Left ventricle myocardium inferior (tissue), 1 donor: ENCODE data around the gene CFTR. TPM values are rescaled to one million over a fixed set of nuclear protein-coding genes. Genes with fewer than 3 reads are reported as not detected.
A peak's percentile ranks its signal among the peaks of the same experiment; 100 is the strongest.

Experiments
- DNase-seq: peaks from one replicate; pipeline ENCODE4 v3.0.0-alpha.2; 2020
- H3K27ac ChIP-seq: fragments of 200-600 bp; replicated peaks from 2 replicates; pipeline ENCODE4 v1.8.0; 2021
- H3K27me3 ChIP-seq: fragments of 200-600 bp; 2 replicates; pipeline ENCODE4 v1.8.0; 2021; ENCODE audit warnings: low read depth
- H3K36me3 ChIP-seq: fragments of 200-600 bp; 2 replicates; pipeline ENCODE4 v1.8.0; 2021
- H3K4me1 ChIP-seq: fragments of 200-600 bp; 2 replicates; pipeline ENCODE4 v1.8.0; 2021
- H3K4me3 ChIP-seq: fragments of 200-600 bp; 2 replicates; pipeline ENCODE4 v1.8.0; 2021; ENCODE audit warnings: mild to moderate bottlenecking, moderate library complexity
- H3K9me3 ChIP-seq: fragments of 200-600 bp; replicated peaks from 2 replicates; pipeline ENCODE4 v1.8.0; 2021
- intact Hi-C: fragments of 100-400 bp; cut with micrococcal nuclease; formaldehyde crosslinking; loops from one replicate; pipeline ENCODE4 v1.11.0; 2022
- long read RNA-seq: library from polyadenylated mRNA; unstranded; transcript quantifications from one replicate; pipeline ENCODE4 v2.0.0, GENCODE V29; 2021
- total RNA-seq: library from RNA; stranded (reverse); fragmentation: NEBNext Ultra II Directional; extraction: Animal tissue kit (Norgen Biotek cat#: 25700); gene quantifications from one replicate; pipeline ENCODE4 v1.2.1, GENCODE V29; 2021
- TF ChIP-seq, protein P1 (sequence below): fragments of 200-600 bp; IDR thresholded peaks from 2 replicates; pipeline ENCODE4 v1.8.0; 2021; ENCODE audit warnings: antibody characterized with exemption, mild to moderate bottlenecking, borderline replicate concordance
- donor health status: DM: no; HTN: yes; CAD: no; lungs with severe emphysema.

Gene CFTR
- 0.11 TPM for total RNA-seq
- long read RNA-seq = 0 reads

DNA sequence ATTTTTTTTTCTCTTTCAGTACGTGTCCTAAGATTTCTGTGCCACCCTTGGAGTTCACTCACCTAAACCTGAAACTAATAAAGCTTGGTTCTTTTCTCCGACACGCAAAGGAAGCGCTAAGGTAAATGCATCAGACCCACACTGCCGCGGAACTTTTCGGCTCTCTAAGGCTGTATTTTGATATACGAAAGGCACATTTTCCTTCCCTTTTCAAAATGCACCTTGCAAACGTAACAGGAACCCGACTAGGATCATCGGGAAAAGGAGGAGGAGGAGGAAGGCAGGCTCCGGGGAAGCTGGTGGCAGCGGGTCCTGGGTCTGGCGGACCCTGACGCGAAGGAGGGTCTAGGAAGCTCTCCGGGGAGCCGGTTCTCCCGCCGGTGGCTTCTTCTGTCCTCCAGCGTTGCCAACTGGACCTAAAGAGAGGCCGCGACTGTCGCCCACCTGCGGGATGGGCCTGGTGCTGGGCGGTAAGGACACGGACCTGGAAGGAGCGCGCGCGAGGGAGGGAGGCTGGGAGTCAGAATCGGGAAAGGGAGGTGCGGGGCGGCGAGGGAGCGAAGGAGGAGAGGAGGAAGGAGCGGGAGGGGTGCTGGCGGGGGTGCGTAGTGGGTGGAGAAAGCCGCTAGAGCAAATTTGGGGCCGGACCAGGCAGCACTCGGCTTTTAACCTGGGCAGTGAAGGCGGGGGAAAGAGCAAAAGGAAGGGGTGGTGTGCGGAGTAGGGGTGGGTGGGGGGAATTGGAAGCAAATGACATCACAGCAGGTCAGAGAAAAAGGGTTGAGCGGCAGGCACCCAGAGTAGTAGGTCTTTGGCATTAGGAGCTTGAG, at the start of gene CFTR:
TSS of gene CFTR (plus strand) at position 801 of the 830 bp plus-strand sequence. CDS start 70 bp downstream, outside the sequence.
- peak; percentile 15 for DNase-seq
- intact Hi-C loops = no loop called here
- Histone ChIP-seq H3K27me3 (peaks cover 35% of the 10 kb centered on the region), H3K4me3 (peak within 1 kb of the TSS; percentile 58), H3K36me3 (no peaks in the 10 kb centered on the region), H3K4me1 (peaks cover 10% of the 10 kb centered on the region), H3K9me3 (no peaks in the 10 kb centered on the region), H3K27ac (no peak within 1 kb of the TSS)
- TF ChIP-seq, protein P1, sequence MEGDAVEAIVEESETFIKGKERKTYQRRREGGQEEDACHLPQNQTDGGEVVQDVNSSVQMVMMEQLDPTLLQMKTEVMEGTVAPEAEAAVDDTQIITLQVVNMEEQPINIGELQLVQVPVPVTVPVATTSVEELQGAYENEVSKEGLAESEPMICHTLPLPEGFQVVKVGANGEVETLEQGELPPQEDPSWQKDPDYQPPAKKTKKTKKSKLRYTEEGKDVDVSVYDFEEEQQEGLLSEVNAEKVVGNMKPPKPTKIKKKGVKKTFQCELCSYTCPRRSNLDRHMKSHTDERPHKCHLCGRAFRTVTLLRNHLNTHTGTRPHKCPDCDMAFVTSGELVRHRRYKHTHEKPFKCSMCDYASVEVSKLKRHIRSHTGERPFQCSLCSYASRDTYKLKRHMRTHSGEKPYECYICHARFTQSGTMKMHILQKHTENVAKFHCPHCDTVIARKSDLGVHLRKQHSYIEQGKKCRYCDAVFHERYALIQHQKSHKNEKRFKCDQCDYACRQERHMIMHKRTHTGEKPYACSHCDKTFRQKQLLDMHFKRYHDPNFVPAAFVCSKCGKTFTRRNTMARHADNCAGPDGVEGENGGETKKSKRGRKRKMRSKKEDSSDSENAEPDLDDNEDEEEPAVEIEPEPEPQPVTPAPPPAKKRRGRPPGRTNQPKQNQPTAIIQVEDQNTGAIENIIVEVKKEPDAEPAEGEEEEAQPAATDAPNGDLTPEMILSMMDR = no peak

GRCh38 chr7:117435475-117436043, 44.3 kb upstream of the CFTR start:
- H3K9me3 ChIP-seq = no peaks in the 10 kb centered on the region
- TF ChIP-seq, protein P1 = no peak
- no peaks in the 10 kb centered on the region for H3K36me3 ChIP-seq
- intact Hi-C loops = no loop called here
- H3K4me1 ChIP-seq = no peaks in the 10 kb centered on the region
- H3K27ac ChIP-seq = no peak overlapping the region
- no peak for DNase-seq
- H3K27me3 ChIP-seq = no peaks in the 10 kb centered on the region
- no peak overlapping the region for H3K4me3 ChIP-seq

DNA sequence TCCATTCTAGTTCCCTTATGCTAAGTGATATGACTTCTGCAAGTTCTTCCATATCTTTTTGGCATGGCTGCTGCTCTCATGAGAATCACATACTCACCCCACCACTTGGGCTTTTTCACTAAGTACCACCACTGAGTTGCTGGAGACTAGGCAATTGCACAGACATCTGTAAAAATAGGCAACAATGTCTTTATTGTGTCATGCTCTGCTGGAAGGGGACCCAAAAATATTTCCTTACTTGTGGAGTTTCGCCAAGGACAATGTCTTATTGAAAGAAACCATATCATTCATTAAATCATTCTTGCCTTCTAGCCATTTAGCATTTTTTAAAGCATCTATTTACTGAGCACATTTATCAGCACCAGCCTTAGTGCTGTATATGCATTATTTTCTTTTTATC, 35.2 kb upstream of the CFTR start:
- H3K27ac ChIP-seq = no peak overlapping the region
- peaks cover 8% of the 10 kb centered on the region for H3K9me3 ChIP-seq
- H3K36me3 ChIP-seq = no peaks in the 10 kb centered on the region
- no peak overlapping the region for H3K4me3 ChIP-seq
- TF ChIP-seq, protein P1 = no peak
- H3K4me1 ChIP-seq = no peaks in the 10 kb centered on the region
- intact Hi-C loops = no loop called here
- DNase-seq = no peak
- H3K27me3 ChIP-seq = peaks cover 3% of the 10 kb centered on the region

GRCh38 chr7:117445206-117445605, 34.6 kb upstream of the CFTR start:
- intact Hi-C loops = no loop called here
- peaks cover 14% of the 10 kb centered on the region for H3K9me3 ChIP-seq

DNA sequence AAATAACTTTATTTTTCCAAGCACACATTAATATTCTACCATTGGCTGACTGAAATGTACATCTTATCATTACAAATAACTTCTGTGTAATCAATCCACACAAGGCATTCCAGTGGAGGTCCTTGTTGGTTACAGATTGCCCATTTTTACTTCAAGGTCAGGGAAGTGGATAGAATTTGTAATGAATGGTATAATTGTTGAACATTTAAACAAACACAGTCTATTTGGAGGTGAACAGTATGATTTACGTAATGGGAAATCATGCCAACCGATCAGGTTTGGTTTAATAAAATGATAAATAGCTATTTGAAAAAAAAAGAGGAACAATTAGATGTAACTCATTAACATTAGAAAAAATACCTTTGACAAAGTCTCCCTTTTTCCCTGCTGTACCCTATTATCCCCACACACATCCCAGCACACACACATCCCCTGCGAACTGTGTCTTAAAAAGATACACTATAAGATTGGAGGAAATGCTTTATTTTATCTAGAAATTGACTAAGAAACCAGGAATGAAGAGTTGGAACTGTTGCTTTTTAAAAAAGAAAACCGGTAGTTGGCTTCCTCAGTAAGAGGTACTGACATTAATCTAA, 33.5 kb upstream of the CFTR start:
- no peak overlapping the region for H3K4me3 ChIP-seq
- TF ChIP-seq, protein P1 = no peak
- no peak for DNase-seq
- peaks cover 25% of the 10 kb centered on the region for H3K9me3 ChIP-seq
- no peaks in the 10 kb centered on the region for H3K4me1 ChIP-seq
- no peaks in the 10 kb centered on the region for H3K36me3 ChIP-seq
- H3K27me3 ChIP-seq = peaks cover 3% of the 10 kb centered on the region
- no peak overlapping the region for H3K27ac ChIP-seq
- intact Hi-C loops = no loop called here

More at GRCh38 chr7:117445206-117445605, 34.6 kb upstream of the CFTR start:
- TF ChIP-seq, protein P1 = no peak
- Histone ChIP-seq H3K4me3 (no peak overlapping the region), H3K36me3 (no peaks in the 10 kb centered on the region), H3K27ac (no peak overlapping the region), H3K4me1 (no peaks in the 10 kb centered on the region), H3K27me3 (peaks cover 3% of the 10 kb centered on the region)
- no peak for DNase-seq
